Hematopoietic multipotent progenitor cell treated with erythropoietin and hydrocortisone succinate and interleukin-3 and kit ligand, for 6 days (in vitro differentiated cells): ENCODE measurements around the gene PCDH18.
"Not testable (repeated sequence)": the region's sequence is repeated elsewhere in the genome, so short reads cannot be mapped to it uniquely, and the experiment has no call there.

Source experiments
- DNase-seq: peaks from one replicate; pipeline ENCODE4 v3.0.0-alpha.2; 2015

The PCDH18 gene, protein sequence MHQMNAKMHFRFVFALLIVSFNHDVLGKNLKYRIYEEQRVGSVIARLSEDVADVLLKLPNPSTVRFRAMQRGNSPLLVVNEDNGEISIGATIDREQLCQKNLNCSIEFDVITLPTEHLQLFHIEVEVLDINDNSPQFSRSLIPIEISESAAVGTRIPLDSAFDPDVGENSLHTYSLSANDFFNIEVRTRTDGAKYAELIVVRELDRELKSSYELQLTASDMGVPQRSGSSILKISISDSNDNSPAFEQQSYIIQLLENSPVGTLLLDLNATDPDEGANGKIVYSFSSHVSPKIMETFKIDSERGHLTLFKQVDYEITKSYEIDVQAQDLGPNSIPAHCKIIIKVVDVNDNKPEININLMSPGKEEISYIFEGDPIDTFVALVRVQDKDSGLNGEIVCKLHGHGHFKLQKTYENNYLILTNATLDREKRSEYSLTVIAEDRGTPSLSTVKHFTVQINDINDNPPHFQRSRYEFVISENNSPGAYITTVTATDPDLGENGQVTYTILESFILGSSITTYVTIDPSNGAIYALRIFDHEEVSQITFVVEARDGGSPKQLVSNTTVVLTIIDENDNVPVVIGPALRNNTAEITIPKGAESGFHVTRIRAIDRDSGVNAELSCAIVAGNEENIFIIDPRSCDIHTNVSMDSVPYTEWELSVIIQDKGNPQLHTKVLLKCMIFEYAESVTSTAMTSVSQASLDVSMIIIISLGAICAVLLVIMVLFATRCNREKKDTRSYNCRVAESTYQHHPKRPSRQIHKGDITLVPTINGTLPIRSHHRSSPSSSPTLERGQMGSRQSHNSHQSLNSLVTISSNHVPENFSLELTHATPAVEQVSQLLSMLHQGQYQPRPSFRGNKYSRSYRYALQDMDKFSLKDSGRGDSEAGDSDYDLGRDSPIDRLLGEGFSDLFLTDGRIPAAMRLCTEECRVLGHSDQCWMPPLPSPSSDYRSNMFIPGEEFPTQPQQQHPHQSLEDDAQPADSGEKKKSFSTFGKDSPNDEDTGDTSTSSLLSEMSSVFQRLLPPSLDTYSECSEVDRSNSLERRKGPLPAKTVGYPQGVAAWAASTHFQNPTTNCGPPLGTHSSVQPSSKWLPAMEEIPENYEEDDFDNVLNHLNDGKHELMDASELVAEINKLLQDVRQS

GRCh38 chr4:137531986-137532868 lies at the start of gene PCDH18:
Gene PCDH18 (minus strand): TSS chr4:137532494. CDS start chr4:137532088, 406 bp downstream.
- no peak for DNase-seq

DNA sequence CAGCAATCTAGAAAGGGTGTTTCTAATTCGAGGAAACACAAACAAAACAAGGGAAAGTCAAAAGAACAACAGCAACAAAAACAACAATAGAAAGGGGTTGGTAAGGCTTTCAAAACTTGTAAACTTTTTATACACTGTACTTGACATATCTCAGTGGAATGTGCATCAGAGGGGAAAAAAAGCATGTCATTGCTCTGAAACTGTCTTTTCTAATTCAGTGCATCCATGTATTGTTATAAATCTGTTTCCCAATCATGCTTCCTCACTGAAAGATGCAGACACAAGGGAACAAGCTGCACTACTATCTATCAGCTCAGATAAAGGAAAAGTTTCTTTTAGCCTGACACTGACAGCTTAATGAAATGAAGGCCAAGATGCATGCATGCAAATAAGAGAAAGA lies 44.2 kb upstream of the PCDH18 start:
- no peak for DNase-seq

DNA sequence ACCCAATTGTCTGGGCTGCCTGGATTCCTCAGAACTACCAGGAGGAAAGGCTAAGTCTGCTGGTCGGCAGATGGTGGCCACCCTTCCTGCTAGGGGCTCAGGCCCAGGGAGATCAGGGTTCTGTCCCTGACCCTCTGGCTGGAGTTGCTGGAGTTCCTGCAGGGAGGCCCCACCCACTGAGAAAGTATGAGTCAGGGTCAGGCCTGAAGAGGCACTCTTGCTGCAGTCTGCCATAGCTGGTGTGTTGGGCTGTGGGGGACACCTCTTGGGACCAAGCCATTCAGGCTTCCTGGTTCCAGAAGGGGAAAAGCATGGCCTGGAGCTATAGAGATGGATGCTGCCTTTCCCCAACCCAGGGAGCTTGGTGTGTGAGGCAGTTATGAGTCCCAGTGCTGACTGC lies 40.4 kb upstream of the PCDH18 start:
- no peak for DNase-seq

- DNase-seq = no peak
Measured at GRCh38 chr4:137572163-137572562, 39.9 kb upstream of the PCDH18 start.

GRCh38 chr4:137559801-137560200 lies 27.5 kb upstream of the PCDH18 start:
- DNase-seq = no peak

GRCh38 chr4:137558951-137559350 lies 26.7 kb upstream of the PCDH18 start:
- DNase-seq = no peak

DNA sequence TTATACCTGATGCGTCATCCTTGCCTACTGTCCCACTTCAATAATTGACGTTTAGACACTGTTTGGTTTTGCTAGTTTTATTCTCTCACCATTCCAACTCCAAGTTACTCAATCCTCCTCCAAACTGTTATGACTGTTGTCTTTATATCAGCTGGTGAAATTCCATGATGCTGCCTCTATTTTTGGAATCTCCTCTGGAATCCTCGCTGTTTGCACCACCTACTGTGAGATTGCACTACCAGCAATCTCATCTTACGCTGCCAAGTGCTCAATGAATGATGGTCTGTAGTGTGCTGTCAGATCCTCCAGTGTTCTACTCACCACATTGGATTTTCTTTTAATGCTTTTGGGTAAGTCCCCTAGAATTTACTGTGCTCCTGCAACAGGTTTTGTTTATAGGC lies 13.2 kb upstream of the PCDH18 start:
- DNase-seq = no peak

GRCh38 chr4:137543648-137544047 lies 11.4 kb upstream of the PCDH18 start:
- DNase-seq = no peak

DNA sequence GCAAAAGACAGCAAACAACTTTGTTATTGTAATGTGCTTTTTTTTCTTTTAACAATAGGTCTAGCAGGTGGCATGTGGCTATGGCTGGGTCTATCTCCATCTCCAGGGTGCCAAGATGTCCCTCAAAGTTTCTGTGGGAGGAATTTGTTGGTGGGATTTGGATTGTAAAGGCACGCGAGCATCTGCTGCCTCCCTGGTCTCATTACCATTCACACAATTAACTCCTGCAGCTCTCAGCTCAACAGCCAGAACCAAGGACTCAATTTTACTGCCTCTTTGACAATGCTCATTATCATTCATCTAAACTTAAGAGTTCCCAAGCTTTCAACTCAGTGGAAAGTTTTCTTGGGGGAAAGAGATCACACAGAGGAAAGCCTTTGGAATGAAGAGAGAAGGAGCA lies 10.9 kb upstream of the PCDH18 start:
- no peak for DNase-seq

DNA sequence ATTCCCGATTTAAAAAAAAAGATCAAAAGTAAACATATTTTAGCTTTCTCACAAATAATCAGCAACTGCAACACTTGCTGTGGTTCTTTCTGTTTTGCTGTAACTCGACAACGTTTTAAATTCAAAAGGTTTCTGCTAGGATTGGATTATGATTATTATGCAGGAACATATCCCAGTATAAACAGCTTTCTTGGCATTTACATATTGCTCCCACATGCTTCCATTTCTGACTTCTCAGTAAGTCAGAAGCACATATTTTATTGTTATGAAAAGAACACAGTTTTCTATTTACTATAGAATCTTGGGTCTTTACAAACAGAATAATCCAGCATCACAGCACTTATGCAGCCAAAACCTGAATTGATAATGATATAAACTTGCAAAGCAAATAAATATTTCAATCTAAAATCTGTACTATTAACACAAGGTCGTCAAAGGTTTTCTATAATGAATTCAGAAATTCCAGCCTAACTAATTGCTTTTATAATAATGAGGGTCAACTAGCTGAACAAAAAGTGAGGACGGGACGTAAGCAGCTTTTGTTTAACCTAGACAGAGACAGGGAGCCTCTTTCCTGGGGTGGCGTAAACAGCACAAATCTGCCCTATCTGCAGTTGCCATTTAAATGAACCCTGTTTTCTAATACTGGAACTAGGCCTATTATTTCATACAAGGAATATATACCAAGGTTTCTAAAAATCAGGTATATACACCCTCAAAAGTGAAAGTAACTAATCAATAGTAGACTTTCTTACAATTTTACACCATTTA lies 9.8 kb upstream of the PCDH18 start:
- DNase-seq = no peak

- no peak for DNase-seq
Measured at GRCh38 chr4:137541181-137541580, 8.9 kb upstream of the PCDH18 start.

DNA sequence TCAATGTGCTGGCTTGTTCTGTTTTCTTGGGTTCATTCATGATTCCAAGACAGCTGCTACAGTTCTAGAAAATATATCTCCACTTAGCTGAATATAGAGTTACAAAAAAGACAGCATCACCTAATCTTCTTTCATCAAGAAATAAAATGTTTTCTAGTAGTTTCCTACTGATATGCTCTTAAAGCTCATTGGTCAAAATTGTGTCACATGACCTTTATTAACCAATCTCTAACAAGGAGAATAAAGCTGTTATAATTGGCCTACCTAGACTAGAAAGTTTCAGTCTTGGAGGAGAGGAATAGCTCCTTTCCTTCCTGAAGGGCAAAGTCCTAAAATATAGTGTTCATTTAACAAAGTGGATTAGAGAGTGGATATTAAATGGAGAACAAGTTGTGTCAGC lies 8.1 kb upstream of the PCDH18 start:
- DNase-seq = no peak

GRCh38 chr4:137538526-137538925 lies 6.2 kb upstream of the PCDH18 start:
- no peak for DNase-seq

DNA sequence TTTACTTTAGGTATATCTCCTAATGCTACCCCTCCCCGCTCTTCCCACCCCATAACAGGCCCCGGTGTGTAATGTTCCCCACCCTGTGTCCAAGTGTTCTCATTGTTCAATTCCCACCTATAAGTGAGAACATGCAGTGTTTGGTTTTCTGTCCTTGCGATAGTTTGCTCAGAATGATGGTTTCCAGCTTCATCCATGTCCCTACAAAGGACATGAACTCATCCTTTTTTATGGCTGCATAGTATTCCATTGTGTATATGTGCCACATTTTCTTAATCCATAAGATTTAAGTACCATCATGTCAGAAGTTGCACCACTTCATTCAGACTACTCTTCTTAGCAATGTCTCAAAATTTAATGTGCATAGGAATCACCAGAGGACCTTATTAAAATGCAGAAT lies 5.5 kb upstream of the PCDH18 start:
- not testable (repeated sequence) for DNase-seq

DNA sequence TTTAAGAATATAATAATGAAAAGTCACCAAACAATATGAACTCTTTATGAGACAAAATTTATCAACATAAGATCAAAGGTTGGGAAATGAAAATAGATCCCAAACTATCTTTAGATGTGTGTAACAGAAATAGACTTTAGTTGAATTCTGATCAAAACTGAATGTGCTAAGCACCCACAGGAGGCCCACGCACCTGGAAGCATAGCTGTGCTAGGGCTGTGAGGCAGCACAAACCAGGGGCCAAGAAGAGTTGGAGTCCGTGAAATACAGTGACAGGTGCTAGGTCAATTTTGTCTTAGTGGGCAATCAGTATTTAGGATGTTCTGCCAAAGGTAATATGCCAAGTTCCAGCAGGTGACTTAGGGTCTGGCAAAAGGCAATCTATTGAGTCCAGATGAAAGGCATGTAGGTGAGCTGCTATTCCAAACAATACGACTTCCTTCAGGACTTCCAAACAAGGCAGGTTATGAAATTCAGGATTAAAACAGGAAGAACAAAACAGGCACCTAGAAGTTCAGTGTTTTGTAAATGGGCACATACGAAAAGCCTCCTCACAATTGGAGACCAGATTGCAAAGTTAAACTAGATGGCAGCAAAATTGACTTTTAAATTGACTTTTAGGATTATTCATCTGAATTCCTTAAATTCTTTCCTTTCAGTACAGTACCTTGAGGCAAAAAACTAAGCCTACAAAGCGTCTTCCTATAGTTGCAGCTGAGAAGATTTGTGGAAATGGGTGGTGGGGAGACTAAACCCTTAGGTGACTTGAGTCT lies 4.7 kb upstream of the PCDH18 start:
- no peak for DNase-seq

DNA sequence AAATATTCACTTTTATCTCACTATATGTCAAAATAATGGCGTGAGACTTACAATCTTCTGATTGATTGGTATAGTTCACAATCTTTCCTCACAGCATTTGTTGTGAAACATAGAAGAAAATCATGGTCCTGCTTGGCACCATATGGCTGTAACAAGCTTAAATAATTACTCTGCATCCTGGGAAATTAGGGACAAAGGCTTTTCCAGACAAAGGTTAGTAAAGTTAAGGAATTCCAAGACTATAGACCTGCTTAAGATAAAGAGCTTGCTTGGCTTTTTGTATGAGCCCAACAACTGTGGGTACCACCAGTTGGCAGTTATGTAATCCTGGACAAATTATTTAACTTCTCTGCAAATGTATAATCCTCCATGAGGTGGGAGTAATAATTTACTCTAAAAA lies 3.4 kb upstream of the PCDH18 start:
- DNase-seq = no peak

DNA sequence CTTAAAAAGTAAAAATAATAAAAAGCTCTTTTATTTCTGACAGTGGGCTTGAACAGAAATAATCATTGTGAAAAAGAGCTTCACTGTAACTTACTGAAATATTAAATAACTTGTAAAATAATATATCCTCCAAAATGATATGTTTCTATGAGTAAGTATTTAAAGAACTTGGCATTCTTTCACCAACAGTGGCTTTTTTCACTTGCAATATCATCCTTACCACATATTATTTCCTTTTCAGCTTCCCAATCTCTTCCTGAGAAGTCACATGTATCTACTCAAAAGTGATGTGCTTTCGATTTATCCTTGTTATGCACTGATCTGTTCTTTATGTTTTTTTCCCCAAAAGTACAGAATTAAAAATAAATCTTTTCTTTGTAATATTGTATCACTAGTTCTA lies 2.2 kb upstream of the PCDH18 start:
- no peak for DNase-seq

DNA sequence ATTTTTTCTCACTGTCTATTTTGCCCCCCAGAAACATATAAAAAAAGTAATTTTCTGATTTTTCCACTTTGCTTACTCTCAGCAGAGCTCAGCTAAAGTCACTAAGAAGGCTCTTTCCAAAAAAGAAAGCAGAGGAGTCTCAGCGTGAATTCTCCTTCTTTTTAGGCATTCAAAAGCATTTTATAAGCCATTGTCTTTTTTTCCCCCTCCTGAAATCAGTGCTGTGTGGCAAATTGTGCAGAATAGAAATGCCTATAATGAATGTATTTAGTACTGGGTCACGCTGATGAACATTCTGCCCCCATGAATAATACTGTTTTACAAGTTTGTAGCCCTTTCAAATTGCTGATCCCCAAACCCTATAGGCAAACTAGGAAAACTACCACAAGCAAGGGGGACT lies 1.6 kb upstream of the PCDH18 start:
- no peak for DNase-seq

DNA sequence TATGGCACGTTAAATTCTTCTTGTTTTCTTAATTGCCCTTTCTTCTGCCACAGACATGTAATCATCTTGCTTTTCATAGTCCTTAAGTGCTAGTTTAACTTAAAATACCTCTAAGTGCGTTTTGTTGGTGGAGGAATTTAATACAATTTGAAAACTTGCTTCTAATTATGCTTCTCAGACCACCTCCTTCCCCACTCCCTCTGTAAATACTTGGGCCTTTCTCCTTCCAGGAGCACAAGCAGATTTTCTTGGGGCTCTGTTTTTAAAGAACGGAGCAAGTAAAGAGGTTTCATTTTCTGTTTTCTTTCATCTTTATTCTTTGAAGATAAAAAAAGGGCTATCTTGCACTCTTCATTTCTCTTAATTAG lies 559 bp upstream of the PCDH18 start:
- DNase-seq = no peak

DNA sequence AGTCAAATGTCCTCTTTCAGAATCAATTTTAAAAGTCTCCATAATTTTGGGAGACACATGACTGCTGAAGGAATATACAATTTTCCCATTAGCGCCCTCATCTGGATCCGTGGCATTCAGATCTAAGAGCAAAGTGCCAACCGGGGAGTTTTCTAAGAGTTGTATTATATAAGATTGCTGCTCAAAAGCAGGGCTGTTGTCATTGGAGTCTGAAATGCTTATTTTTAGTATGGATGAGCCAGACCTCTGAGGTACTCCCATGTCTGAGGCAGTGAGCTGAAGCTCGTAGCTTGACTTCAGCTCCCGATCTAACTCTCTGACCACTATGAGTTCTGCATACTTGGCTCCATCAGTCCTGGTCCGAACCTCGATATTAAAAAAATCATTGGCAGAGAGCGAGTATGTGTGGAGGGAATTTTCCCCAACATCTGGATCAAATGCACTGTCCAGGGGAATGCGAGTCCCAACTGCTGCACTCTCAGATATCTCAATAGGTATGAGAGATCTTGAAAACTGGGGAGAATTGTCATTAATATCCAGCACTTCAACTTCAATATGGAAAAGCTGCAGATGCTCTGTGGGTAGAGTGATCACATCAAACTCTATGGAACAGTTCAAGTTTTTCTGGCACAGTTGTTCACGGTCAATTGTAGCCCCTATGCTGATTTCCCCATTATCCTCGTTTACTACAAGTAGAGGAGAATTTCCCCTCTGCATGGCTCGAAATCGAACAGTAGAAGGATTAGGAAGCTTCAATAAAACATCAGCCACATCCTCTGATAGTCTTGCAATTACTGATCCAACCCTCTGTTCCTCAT lies 917 bp downstream of the PCDH18 start:
- no peak for DNase-seq
